H1 (cell line): ENCODE results near the gene CELSR1. TPM values are rescaled to one million over a fixed set of nuclear protein-coding genes. Genes with fewer than 3 reads are reported as not detected.

Source experiments
- CTCF ChIA-PET: fragments of 300-600 bp; sonication (Branson Sonifier 250); formaldehyde crosslinking; loops from one replicate; lab custom pipeline; 2021; ENCODE audit not compliant: partially characterized antibody; lab: Charles Lee
- POLR2A ChIA-PET: fragments of 300-600 bp; sonication (Branson Sonifier 250); formaldehyde crosslinking; loops from one replicate; lab custom pipeline; 2021; ENCODE audit warnings: inconsistent platforms; ENCODE audit not compliant: partially characterized antibody; lab: Charles Lee
- DNase-seq, 2 experiments: peaks; one replicate each; pipeline versions ENCODE4 v3.0.0 to v3.0.0-alpha.2; 2010 to 2022; ENCODE audit warnings: low spot score in 2 of 2, low read depth in 1 of 2, mixed read lengths in 1 of 2
- FAIRE-seq: peaks from 2 replicates; lab custom pipeline; 2011; peaks lifted over from hg19 to GRCh38; lab: Jason Lieb, UNC
- H2AFZ ChIP-seq: 2 replicates; pipeline ENCODE4 v1.8.1; 2012; ENCODE audit warnings: low read length, inconsistent platforms
- H2AK5ac ChIP-seq: 2 replicates; pipeline ENCODE4 v1.6.1; 2013; ENCODE audit warnings: low read depth, low read length
- H2BK120ac ChIP-seq: replicated peaks from 2 replicates; pipeline ENCODE3; 2013; ENCODE audit warnings: low read depth, low read length, inconsistent platforms
- H2BK12ac ChIP-seq: 2 replicates; pipeline ENCODE4 v1.6.1; 2013; ENCODE audit warnings: low read depth, low read length
- H2BK15ac ChIP-seq: 2 replicates; pipeline ENCODE4 v1.6.1; 2013; ENCODE audit warnings: low read length
- H2BK20ac ChIP-seq: 2 replicates; pipeline ENCODE4 v1.6.1; 2013; ENCODE audit warnings: low read length
- H2BK5ac ChIP-seq: 2 replicates; pipeline ENCODE4 v1.6.1; 2013; ENCODE audit warnings: low read depth, low read length
- H3K14ac ChIP-seq: 2 replicates; pipeline ENCODE4 v1.6.1; 2013; ENCODE audit warnings: inconsistent platforms; ENCODE audit not compliant: insufficient read length
- H3K18ac ChIP-seq: 2 replicates; pipeline ENCODE4 v1.6.1; 2013; ENCODE audit warnings: low read length; ENCODE audit errors: extremely low read depth
- H3K23ac ChIP-seq: 2 replicates; pipeline ENCODE4 v1.6.1; 2013; ENCODE audit warnings: inconsistent platforms; ENCODE audit not compliant: insufficient read length
- H3K23me2 ChIP-seq: 2 replicates; pipeline ENCODE4 v1.6.1; 2013; ENCODE audit warnings: low read depth, low read length
- H3K27ac ChIP-seq: 2 replicates; pipeline ENCODE4 v1.6.1; 2011; ENCODE audit warnings: low read depth, low read length, inconsistent platforms
- H3K27me3 ChIP-seq, 4 experiments: replicated peaks in 1 of 4; 1 replicate in 1 of 4; 2 replicates in 3 of 4; pipeline versions ENCODE4 v1.6.1 to v1.8.1; 2011 to 2013; ENCODE audit warnings: low read length in 3 of 4, mild to moderate bottlenecking in 3 of 4, inconsistent platforms in 2 of 4, mixed read lengths in 2 of 4, moderate library complexity in 1 of 4; ENCODE audit not compliant: control insufficient read depth in 3 of 4, insufficient read depth in 3 of 4; ENCODE audit errors: extremely low read depth in 1 of 4
- H3K36me3 ChIP-seq, 4 experiments: 2 replicates each; pipeline versions ENCODE4 v1.6.1 to v1.8.1; 2011 to 2013; ENCODE audit warnings: mild to moderate bottlenecking in 4 of 4, low read length in 3 of 4, moderate library complexity in 2 of 4, control low read depth in 1 of 4, inconsistent platforms in 1 of 4; ENCODE audit not compliant: insufficient read depth in 4 of 4, control insufficient read depth in 2 of 4
- H3K4ac ChIP-seq: replicated peaks from 2 replicates; pipeline ENCODE3; 2013; ENCODE audit warnings: low read length, low read depth, mixed read lengths, inconsistent platforms; ENCODE audit not compliant: insufficient read length
- H3K4me1 ChIP-seq, 4 experiments: replicated peaks in 1 of 4; 1 replicate in 1 of 4; 2 replicates in 3 of 4; pipeline versions ENCODE4 v1.6.1 to v1.8.1; 2011 to 2013; ENCODE audit warnings: low read length in 3 of 4, inconsistent platforms in 2 of 4, mixed read lengths in 1 of 4; ENCODE audit not compliant: insufficient read depth in 4 of 4, control insufficient read depth in 3 of 4
- H3K4me2 ChIP-seq, 2 experiments: 2 replicates each; pipeline versions ENCODE4 v1.6.1 to v1.8.1; 2011 to 2013; ENCODE audit warnings: low read depth in 2 of 2, low read length in 2 of 2, control low read depth in 1 of 2, inconsistent platforms in 1 of 2, mild to moderate bottlenecking in 1 of 2; ENCODE audit not compliant: insufficient read depth in 1 of 2
- H3K4me3 ChIP-seq, 4 experiments: fragments of 200-600, 300-600 bp in 1 of 4; sonication (generic), shearing (Covaris generic), sonication (Bioruptor Twin) in 1 of 4; 2 replicates each; pipeline versions ENCODE4 v1.5.1 to v1.8.1; 2011 to 2016; ENCODE audit warnings: low read length in 4 of 4, low read depth in 3 of 4, control low read depth in 2 of 4, inconsistent platforms in 2 of 4, mild to moderate bottlenecking in 2 of 4, mixed read lengths in 1 of 4, moderate library complexity in 1 of 4; ENCODE audit not compliant: insufficient read depth in 2 of 4; ENCODE audit errors: extremely low read depth in 1 of 4
- H3K56ac ChIP-seq: replicated peaks from 2 replicates; pipeline ENCODE3; 2013; ENCODE audit warnings: low read depth, mild to moderate bottlenecking, mixed read lengths, low read length, inconsistent platforms; ENCODE audit not compliant: insufficient read length
- H3K79me1 ChIP-seq: 2 replicates; pipeline ENCODE4 v1.6.1; 2013; ENCODE audit warnings: low read depth, low read length, control low read depth
- H3K79me2 ChIP-seq, 2 experiments: 2 replicates each; pipeline versions ENCODE4 v1.6.1 to v1.8.1; 2012 to 2013; ENCODE audit warnings: low read length in 2 of 2, mild to moderate bottlenecking in 2 of 2, inconsistent platforms in 1 of 2; ENCODE audit not compliant: insufficient read depth in 2 of 2, control insufficient read depth in 1 of 2
- H3K9ac ChIP-seq, 4 experiments: replicated peaks in 1 of 4; 1 replicate in 1 of 4; 2 replicates in 3 of 4; pipeline versions ENCODE4 v1.6.1 to v1.8.1; 2011 to 2013; ENCODE audit warnings: low read depth in 3 of 4, low read length in 3 of 4, control low read depth in 2 of 4, mild to moderate bottlenecking in 2 of 4, moderate library complexity in 2 of 4, inconsistent platforms in 1 of 4; ENCODE audit errors: extremely low read depth in 1 of 4
- H3K9me3 ChIP-seq, 2 experiments: 2 replicates each; pipeline versions ENCODE4 v1.6.1 to v1.8.1; 2012 to 2013; ENCODE audit warnings: mild to moderate bottlenecking in 2 of 2, moderate library complexity in 2 of 2, control low read depth in 1 of 2, inconsistent platforms in 1 of 2, low read depth in 1 of 2, low read length in 1 of 2, mixed read lengths in 1 of 2; ENCODE audit not compliant: insufficient read depth in 2 of 2
- H4K20me1 ChIP-seq, 2 experiments: replicated peaks in 1 of 2; 2 replicates each; pipeline versions ENCODE3 to v1.8.1; 2011 to 2013; ENCODE audit warnings: inconsistent platforms in 2 of 2, low read length in 2 of 2, mild to moderate bottlenecking in 1 of 2; ENCODE audit not compliant: insufficient read depth in 2 of 2, control insufficient read depth in 1 of 2
- H4K5ac ChIP-seq: 2 replicates; pipeline ENCODE4 v1.6.1; 2013; ENCODE audit warnings: low read length, low read depth, mixed read lengths, inconsistent platforms; ENCODE audit not compliant: insufficient read length
- H4K8ac ChIP-seq: 2 replicates; pipeline ENCODE4 v1.8.0; 2013; ENCODE audit warnings: mild to moderate bottlenecking, moderate library complexity, low read length, inconsistent platforms; ENCODE audit not compliant: insufficient read depth; ENCODE audit errors: extremely low read depth
- H4K91ac ChIP-seq: replicated peaks from 2 replicates; pipeline ENCODE3; 2013; ENCODE audit warnings: low read length, mixed read lengths, inconsistent platforms; ENCODE audit not compliant: insufficient read length
- ASH2L ChIP-seq: fragments of 200-600, 300-600 bp; sonication (generic); IDR thresholded peaks from one replicate; pipeline ENCODE4 v1.7.1; 2017; ENCODE audit warnings: low read length
- CBX5 ChIP-seq: fragments of 300-800, 300-1000 bp; sonication (generic); IDR thresholded peaks from 2 replicates; pipeline ENCODE4 v1.7.1; 2016; ENCODE audit warnings: antibody characterized with exemption, low read length, low read depth
- SUZ12 ChIP-seq: fragments of 200-600 bp; sonication (generic); IDR thresholded peaks from 2 replicates; pipeline ENCODE4 v1.6.1; 2012; ENCODE audit warnings: mild to moderate bottlenecking, inconsistent platforms, low read length, moderate library complexity, mixed read lengths
- WGBS, 2 experiments: shearing (Covaris generic) in 1 of 2; methylation state at CpG; one replicate each; pipeline versions ENCODE4 v1.1.6 to v1.1.7; 2013 to 2015; ENCODE audit warnings: low lambda C conversion rate in 2 of 2, mixed read lengths in 2 of 2, inconsistent platforms in 1 of 2, low coverage in 1 of 2, missing lambda C conversion rate in 1 of 2; ENCODE audit not compliant: insufficient replicate concordance in 2 of 2, insufficient coverage in 1 of 2, insufficient read length in 1 of 2; ENCODE audit errors: extremely low coverage in 1 of 2, missing lambda C conversion rate in 1 of 2; 5-methylcytosine and 5-hydroxymethylcytosine counted together
- polyA plus RNA-seq, 7 experiments: library from polyadenylated mRNA; depleted of rRNA in 3 of 7; stranded (reverse) in 5 of 7; unstranded in 2 of 7; fragments of >200 nt in 5 of 7; fragments of 200-250 nt in 2 of 7; gene quantifications; 1 replicate in 5 of 7; 2 replicates in 1 of 7; 4 replicates in 1 of 7; pipeline versions ENCODE4 v1.2.1 to v1.2.3, GENCODE V29; 2011 to 2013; ENCODE audit warnings: missing spikeins in 2 of 7, mixed read lengths in 2 of 7
- total RNA-seq: library from RNA; stranded (reverse); fragmentation: NEBNext Ultra II Directional; extraction: Animal tissue kit (Norgen Biotek cat#: 25700); gene quantifications from 2 replicates; pipeline ENCODE4 v1.2.1, GENCODE V29; 2021

Gene CELSR1
- total and polyA plus RNA-seq, 2 of the 8 experiments (the other 6 are each of a cell fraction or from before 2014, with no cell fraction given), result 9.0 to 12.4 TPM

- no peaks in the 10 kb centered on the region; a peak in 2 of 7 replicates for H3K27me3 ChIP-seq
- no peak overlapping the region for H2BK15ac ChIP-seq
- H4K5ac ChIP-seq, result no peak overlapping the region
- 83% methylated on average over 9 of the region's 9 CpGs; no CpG with 5 or more reads in 1 of the 2 experiments for WGBS, 2 experiments
- H3K79me2 ChIP-seq, result no peaks in the 10 kb centered on the region
- H3K18ac ChIP-seq, result no peak overlapping the region
- peak overlapping the region; percentile 77; the same call in 1 of the 2 replicates for H4K8ac ChIP-seq
- FAIRE-seq, result no peak
- no peak overlapping the region for H2AK5ac ChIP-seq
- H3K9me3 ChIP-seq, result peaks cover 0 to 7% of the 10 kb centered on the region in 2 experiments; a peak in 1 of 4 replicates
- no peak overlapping the region for H4K91ac ChIP-seq
- no peaks in the 10 kb centered on the region for H3K4me1 ChIP-seq
- no peaks in the 10 kb centered on the region for H4K20me1 ChIP-seq
- H3K36me3 ChIP-seq, result no peaks in the 10 kb centered on the region
- no peak overlapping the region for H3K4me2 ChIP-seq
- H3K14ac ChIP-seq, result no peak overlapping the region
- no peak overlapping the region for H3K23ac ChIP-seq
- no peak overlapping the region for H2BK12ac ChIP-seq
- H2AFZ ChIP-seq, result no peak overlapping the region
- no peaks in the 10 kb centered on the region for H3K23me2 ChIP-seq
- ChIA-PET POLR2A (interaction anchor here (1.1 to 1.3 kb wide), 3 partner anchors 10 to 37 kb away, joined by 3 to 4 read pairs (median 3); no protein-coding TSS in a partner anchor), CTCF (interaction anchor here (0.6 to 4.0 kb wide), 6 partner anchors 10 to 1684 kb away, joined by 3 to 33 read pairs (median 6); no protein-coding TSS in a partner anchor)
- no peak for TF ChIP-seq SUZ12
- no peak for TF ChIP-seq ASH2L
- no peak for TF ChIP-seq CBX5
- H2BK120ac ChIP-seq, result no peak overlapping the region
- no peak overlapping the region for H3K9ac ChIP-seq
- H2BK20ac ChIP-seq, result no peak overlapping the region
- H2BK5ac ChIP-seq, result no peak overlapping the region
- H3K56ac ChIP-seq, result no peak overlapping the region
- no peak overlapping the region for H3K4me3 ChIP-seq
- DNase-seq, result no peak
- no peak overlapping the region for H3K4ac ChIP-seq
- no peak overlapping the region for H3K27ac ChIP-seq
- no peaks in the 10 kb centered on the region for H3K79me1 ChIP-seq
Measured at GRCh38 chr22:46551321-46551720, 13.9 kb upstream of the CELSR1 start.
